NCI-H1417 (cell line): Measurements from ENCODE around the gene PEMT.

Source experiments
- DNase-seq, 3 experiments: peaks; one replicate each; lab custom pipeline; 2025; lab: John Stamatoyannopoulos, UW

The PEMT gene

GRCh38 chr17:17536702-17537101 is 54.8 kb downstream of the PEMT start:
- peak in 1 of 3 experiments; percentile 4 for DNase-seq

- DNase-seq: peak in 1 of 3 experiments; percentile 2
These were observed 55.6 kb downstream of the PEMT start for GRCh38 chr17:17535957-17536356.

GRCh38 chr17:17533901-17534441 is 57.5 kb downstream of the PEMT start:
- DNase-seq: peak in 2 of 3 experiments; percentile 13 to 27

GRCh38 chr17:17532991-17533390 is 58.5 kb downstream of the PEMT start:
- DNase-seq: no peak

- peak in 2 of 3 experiments; percentile 31 to 68 for DNase-seq
These were observed 60.4 kb downstream of the PEMT start for GRCh38 chr17:17531156-17531555.

- DNase-seq: peak in 1 of 3 experiments; percentile 1
These were observed 62.5 kb downstream of the PEMT start for GRCh38 chr17:17528696-17529652.

- no peak for DNase-seq
These were observed 63.5 kb downstream of the PEMT start for GRCh38 chr17:17527956-17528500.

- DNase-seq: no peak
These were observed 64.0 kb downstream of the PEMT start for GRCh38 chr17:17527534-17527933.

GRCh38 chr17:17526369-17526768 is 65.1 kb downstream of the PEMT start:
- DNase-seq: no peak

- DNase-seq: no peak
These were observed 65.6 kb downstream of the PEMT start for GRCh38 chr17:17525956-17526355.

GRCh38 chr17:17525311-17525710 is 66.2 kb downstream of the PEMT start:
- no peak for DNase-seq

- no peak for DNase-seq
These were observed 67.6 kb downstream of the PEMT start for GRCh38 chr17:17523731-17524490.

- peak in 2 of 3 experiments; percentile 17 to 55 for DNase-seq
These were observed 68.3 kb downstream of the PEMT start for GRCh38 chr17:17523001-17523730.

- DNase-seq: no peak
These were observed 70.8 kb downstream of the PEMT start for GRCh38 chr17:17520599-17521232.

GRCh38 chr17:17519886-17520285 is 71.6 kb downstream of the PEMT start:
- no peak for DNase-seq

GRCh38 chr17:17518951-17519350 is 72.6 kb downstream of the PEMT start:
- no peak for DNase-seq

- DNase-seq: peak in 1 of 3 experiments; percentile 23
These were observed 73.5 kb downstream of the PEMT start for GRCh38 chr17:17518014-17518413.

- no peak for DNase-seq
These were observed 74.4 kb downstream of the PEMT start for GRCh38 chr17:17516941-17517720.

GRCh38 chr17:17515934-17516930 is 75.3 kb downstream of the PEMT start:
- DNase-seq: peak in 1 of 3 experiments; percentile 44
